HepG2 (cell line): ENCODE data around the gene AQP7. TPM values are rescaled to one million over a fixed set of nuclear protein-coding genes. Genes with fewer than 3 reads are reported as not detected.

Source experiments
- ATRX ChIP-seq: sonication (generic); formaldehyde crosslinking; IDR thresholded peaks from 2 replicates; pipeline ENCODE4 v1.4.0; 2020; ENCODE audit warnings: missing genetic modification reagents, borderline replicate concordance
- GATAD1 ChIP-seq: IDR thresholded peaks from 2 replicates; pipeline ENCODE4 v1.6.1; 2016; ENCODE audit warnings: missing genetic modification reagents, missing compliant biosample characterization
- MEIS2 ChIP-seq: sonication (generic); formaldehyde crosslinking; IDR thresholded peaks from 2 replicates; pipeline ENCODE4 v1.9.0; 2021; ENCODE audit warnings: mild to moderate bottlenecking, missing genetic modification reagents
- NFATC3 ChIP-seq: sonication (generic); formaldehyde crosslinking; IDR thresholded peaks from 2 replicates; pipeline ENCODE4 v1.5.1; 2020; ENCODE audit warnings: mild to moderate bottlenecking, missing genetic modification reagents
- ZFP41 ChIP-seq: sonication (generic); formaldehyde crosslinking; IDR thresholded peaks from 2 replicates; pipeline ENCODE4 v1.4.0; 2020; ENCODE audit warnings: mild to moderate bottlenecking, missing genetic modification reagents, borderline replicate concordance
- ZNF274 ChIP-seq: sonication (generic); formaldehyde crosslinking; IDR thresholded peaks from 2 replicates; pipeline ENCODE4 v1.5.1; 2020; ENCODE audit warnings: mild to moderate bottlenecking, missing genetic modification reagents
- ZNF329 ChIP-seq: sonication (generic); formaldehyde crosslinking; IDR thresholded peaks from 2 replicates; pipeline ENCODE4 v1.9.0; 2021; ENCODE audit warnings: low read depth, mild to moderate bottlenecking, missing genetic modification reagents
- ZNF343 ChIP-seq: sonication (generic); formaldehyde crosslinking; IDR thresholded peaks from 2 replicates; pipeline ENCODE4 v1.4.0; 2020; ENCODE audit warnings: mild to moderate bottlenecking, missing genetic modification reagents
- ZNF468 ChIP-seq: sonication (generic); formaldehyde crosslinking; IDR thresholded peaks from 2 replicates; pipeline ENCODE4 v1.8.0; 2022; ENCODE audit warnings: mild to moderate bottlenecking, moderate library complexity, missing genetic modification reagents
- polyA plus RNA-seq, 8 experiments: library from polyadenylated mRNA; depleted of rRNA in 3 of 8; stranded (reverse) in 7 of 8; unstranded in 1 of 8; fragments of >200 nt; fragmentation: Illumina TruSeq in 4 of 8; extraction: Trizol in 4 of 8; gene quantifications; 2 replicates each; pipeline versions ENCODE4 v1.2.1 to v1.2.3, GENCODE V29; 2011 to 2016; ENCODE audit warnings: low read depth in 4 of 8, missing spikeins in 1 of 8, mixed read lengths in 1 of 8; ENCODE audit not compliant: insufficient read depth in 1 of 8
- total RNA-seq, 5 experiments: library from RNA; depleted of rRNA; stranded (reverse); fragments of >200 nt; fragmentation: Illumina TruSeq; extraction: Trizol; gene quantifications; 2 replicates each; pipeline ENCODE4 v1.2.3, GENCODE V29; 2016; ENCODE audit warnings: low read depth in 1 of 5
- TF ChIP-seq, protein P1 (sequence below): sonication (generic); formaldehyde crosslinking; IDR thresholded peaks from 2 replicates; pipeline ENCODE4 v1.5.0; 2020; ENCODE audit warnings: mild to moderate bottlenecking, missing genetic modification reagents
- TF ChIP-seq, protein P2 (sequence below): sonication (generic); formaldehyde crosslinking; IDR thresholded peaks from 2 replicates; pipeline ENCODE4 v1.4.0; 2020; ENCODE audit warnings: missing genetic modification reagents
- TF ChIP-seq, protein P3 (sequence below): IDR thresholded peaks from 2 replicates; pipeline ENCODE4 v1.4.0; 2020; ENCODE audit warnings: mild to moderate bottlenecking, missing genetic modification reagents
- TF ChIP-seq, protein P4 (sequence below): sonication (generic); formaldehyde crosslinking; IDR thresholded peaks from 2 replicates; pipeline ENCODE4 v1.5.0; 2020; ENCODE audit warnings: missing genetic modification reagents
- TF ChIP-seq, protein P5 (sequence below): sonication (generic); formaldehyde crosslinking; IDR thresholded peaks from 2 replicates; pipeline ENCODE4 v1.4.0; 2020; ENCODE audit warnings: missing genetic modification reagents

AQP7 gene
- total and polyA plus RNA-seq, 2 of the 13 experiments (the other 11 are each of a cell fraction or from before 2014, with no cell fraction given): 1.9 to 2.1 TPM

DNA sequence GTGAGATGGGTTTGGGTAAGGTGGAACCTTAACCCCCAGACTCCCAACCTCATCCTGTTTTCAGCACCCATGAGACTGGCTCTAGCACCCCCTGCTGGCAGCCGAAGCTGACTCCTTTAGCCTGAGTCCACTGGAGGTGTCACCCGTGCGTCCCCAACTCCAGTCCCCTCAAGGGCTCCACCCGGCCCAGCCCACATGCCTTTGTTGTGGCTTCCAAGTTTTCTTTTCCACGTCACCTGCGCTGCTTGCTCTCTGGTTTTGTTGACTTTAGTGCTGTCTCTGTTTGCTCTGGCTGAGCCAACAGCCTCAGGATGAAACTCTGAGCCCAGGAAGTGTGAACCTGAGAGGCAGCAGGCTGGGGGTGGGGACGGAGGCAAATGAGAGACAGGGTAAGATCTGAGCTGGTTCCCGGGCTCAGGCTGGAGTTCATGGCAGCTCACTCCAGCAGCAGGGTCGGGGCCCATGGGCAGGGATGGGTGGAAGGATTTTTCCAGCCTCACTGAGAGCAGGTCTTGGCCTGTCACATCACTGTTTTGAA is 13.2 kb upstream of the AQP7 start (continued):
- TF ChIP-seq, protein P1, sequence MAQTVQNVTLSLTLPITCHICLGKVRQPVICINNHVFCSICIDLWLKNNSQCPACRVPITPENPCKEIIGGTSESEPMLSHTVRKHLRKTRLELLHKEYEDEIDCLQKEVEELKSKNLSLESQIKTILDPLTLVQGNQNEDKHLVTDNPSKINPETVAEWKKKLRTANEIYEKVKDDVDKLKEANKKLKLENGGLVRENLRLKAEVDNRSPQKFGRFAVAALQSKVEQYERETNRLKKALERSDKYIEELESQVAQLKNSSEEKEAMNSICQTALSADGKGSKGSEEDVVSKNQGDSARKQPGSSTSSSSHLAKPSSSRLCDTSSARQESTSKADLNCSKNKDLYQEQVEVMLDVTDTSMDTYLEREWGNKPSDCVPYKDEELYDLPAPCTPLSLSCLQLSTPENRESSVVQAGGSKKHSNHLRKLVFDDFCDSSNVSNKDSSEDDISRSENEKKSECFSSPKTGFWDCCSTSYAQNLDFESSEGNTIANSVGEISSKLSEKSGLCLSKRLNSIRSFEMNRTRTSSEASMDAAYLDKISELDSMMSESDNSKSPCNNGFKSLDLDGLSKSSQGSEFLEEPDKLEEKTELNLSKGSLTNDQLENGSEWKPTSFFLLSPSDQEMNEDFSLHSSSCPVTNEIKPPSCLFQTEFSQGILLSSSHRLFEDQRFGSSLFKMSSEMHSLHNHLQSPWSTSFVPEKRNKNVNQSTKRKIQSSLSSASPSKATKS: 0 out of 2 replicates have a peak, but pooled peaks have one; percentile 88
- TF ChIP-seq GATAD1 (CRISPR knock-in tag) (peak; percentile 84), ZNF343 (CRISPR knock-in tag) (peak; percentile 57; the same call in 1 of the 2 replicates), NFATC3 (CRISPR knock-in tag) (peak; percentile 52; the same call in 1 of the 2 replicates), ZFP41 (CRISPR knock-in tag) (peak; percentile 84; the same call in 1 of the 2 replicates), ZNF468 (0 out of 2 replicates have a peak, but pooled peaks have one; percentile 49), ATRX (CRISPR knock-in tag) (no peak), ZNF329 (CRISPR knock-in tag) (peak; percentile 91), ZNF274 (CRISPR knock-in tag) (peak; percentile 89), MEIS2 (peak; percentile 93; the same call in 1 of the 2 replicates)
- TF ChIP-seq, protein P2, sequence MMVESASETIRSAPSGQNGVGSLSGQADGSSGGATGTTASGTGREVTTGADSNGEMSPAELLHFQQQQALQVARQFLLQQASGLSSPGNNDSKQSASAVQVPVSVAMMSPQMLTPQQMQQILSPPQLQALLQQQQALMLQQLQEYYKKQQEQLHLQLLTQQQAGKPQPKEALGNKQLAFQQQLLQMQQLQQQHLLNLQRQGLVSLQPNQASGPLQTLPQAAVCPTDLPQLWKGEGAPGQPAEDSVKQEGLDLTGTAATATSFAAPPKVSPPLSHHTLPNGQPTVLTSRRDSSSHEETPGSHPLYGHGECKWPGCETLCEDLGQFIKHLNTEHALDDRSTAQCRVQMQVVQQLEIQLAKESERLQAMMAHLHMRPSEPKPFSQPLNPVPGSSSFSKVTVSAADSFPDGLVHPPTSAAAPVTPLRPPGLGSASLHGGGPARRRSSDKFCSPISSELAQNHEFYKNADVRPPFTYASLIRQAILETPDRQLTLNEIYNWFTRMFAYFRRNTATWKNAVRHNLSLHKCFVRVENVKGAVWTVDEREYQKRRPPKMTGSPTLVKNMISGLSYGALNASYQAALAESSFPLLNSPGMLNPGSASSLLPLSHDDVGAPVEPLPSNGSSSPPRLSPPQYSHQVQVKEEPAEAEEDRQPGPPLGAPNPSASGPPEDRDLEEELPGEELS: peak; percentile 99
- TF ChIP-seq, protein P3, sequence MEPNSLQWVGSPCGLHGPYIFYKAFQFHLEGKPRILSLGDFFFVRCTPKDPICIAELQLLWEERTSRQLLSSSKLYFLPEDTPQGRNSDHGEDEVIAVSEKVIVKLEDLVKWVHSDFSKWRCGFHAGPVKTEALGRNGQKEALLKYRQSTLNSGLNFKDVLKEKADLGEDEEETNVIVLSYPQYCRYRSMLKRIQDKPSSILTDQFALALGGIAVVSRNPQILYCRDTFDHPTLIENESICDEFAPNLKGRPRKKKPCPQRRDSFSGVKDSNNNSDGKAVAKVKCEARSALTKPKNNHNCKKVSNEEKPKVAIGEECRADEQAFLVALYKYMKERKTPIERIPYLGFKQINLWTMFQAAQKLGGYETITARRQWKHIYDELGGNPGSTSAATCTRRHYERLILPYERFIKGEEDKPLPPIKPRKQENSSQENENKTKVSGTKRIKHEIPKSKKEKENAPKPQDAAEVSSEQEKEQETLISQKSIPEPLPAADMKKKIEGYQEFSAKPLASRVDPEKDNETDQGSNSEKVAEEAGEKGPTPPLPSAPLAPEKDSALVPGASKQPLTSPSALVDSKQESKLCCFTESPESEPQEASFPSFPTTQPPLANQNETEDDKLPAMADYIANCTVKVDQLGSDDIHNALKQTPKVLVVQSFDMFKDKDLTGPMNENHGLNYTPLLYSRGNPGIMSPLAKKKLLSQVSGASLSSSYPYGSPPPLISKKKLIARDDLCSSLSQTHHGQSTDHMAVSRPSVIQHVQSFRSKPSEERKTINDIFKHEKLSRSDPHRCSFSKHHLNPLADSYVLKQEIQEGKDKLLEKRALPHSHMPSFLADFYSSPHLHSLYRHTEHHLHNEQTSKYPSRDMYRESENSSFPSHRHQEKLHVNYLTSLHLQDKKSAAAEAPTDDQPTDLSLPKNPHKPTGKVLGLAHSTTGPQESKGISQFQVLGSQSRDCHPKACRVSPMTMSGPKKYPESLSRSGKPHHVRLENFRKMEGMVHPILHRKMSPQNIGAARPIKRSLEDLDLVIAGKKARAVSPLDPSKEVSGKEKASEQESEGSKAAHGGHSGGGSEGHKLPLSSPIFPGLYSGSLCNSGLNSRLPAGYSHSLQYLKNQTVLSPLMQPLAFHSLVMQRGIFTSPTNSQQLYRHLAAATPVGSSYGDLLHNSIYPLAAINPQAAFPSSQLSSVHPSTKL (CRISPR knock-in tag): peak; percentile 99
- TF ChIP-seq, protein P4, sequence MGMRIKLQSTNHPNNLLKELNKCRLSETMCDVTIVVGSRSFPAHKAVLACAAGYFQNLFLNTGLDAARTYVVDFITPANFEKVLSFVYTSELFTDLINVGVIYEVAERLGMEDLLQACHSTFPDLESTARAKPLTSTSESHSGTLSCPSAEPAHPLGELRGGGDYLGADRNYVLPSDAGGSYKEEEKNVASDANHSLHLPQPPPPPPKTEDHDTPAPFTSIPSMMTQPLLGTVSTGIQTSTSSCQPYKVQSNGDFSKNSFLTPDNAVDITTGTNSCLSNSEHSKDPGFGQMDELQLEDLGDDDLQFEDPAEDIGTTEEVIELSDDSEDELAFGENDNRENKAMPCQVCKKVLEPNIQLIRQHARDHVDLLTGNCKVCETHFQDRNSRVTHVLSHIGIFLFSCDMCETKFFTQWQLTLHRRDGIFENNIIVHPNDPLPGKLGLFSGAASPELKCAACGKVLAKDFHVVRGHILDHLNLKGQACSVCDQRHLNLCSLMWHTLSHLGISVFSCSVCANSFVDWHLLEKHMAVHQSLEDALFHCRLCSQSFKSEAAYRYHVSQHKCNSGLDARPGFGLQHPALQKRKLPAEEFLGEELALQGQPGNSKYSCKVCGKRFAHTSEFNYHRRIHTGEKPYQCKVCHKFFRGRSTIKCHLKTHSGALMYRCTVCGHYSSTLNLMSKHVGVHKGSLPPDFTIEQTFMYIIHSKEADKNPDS: 0 out of 2 replicates have a peak, but pooled peaks have one; percentile 78
- TF ChIP-seq, protein P5, sequence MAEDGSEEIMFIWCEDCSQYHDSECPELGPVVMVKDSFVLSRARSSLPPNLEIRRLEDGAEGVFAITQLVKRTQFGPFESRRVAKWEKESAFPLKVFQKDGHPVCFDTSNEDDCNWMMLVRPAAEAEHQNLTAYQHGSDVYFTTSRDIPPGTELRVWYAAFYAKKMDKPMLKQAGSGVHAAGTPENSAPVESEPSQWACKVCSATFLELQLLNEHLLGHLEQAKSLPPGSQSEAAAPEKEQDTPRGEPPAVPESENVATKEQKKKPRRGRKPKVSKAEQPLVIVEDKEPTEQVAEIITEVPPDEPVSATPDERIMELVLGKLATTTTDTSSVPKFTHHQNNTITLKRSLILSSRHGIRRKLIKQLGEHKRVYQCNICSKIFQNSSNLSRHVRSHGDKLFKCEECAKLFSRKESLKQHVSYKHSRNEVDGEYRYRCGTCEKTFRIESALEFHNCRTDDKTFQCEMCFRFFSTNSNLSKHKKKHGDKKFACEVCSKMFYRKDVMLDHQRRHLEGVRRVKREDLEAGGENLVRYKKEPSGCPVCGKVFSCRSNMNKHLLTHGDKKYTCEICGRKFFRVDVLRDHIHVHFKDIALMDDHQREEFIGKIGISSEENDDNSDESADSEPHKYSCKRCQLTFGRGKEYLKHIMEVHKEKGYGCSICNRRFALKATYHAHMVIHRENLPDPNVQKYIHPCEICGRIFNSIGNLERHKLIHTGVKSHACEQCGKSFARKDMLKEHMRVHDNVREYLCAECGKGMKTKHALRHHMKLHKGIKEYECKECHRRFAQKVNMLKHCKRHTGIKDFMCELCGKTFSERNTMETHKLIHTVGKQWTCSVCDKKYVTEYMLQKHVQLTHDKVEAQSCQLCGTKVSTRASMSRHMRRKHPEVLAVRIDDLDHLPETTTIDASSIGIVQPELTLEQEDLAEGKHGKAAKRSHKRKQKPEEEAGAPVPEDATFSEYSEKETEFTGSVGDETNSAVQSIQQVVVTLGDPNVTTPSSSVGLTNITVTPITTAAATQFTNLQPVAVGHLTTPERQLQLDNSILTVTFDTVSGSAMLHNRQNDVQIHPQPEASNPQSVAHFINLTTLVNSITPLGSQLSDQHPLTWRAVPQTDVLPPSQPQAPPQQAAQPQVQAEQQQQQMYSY (CRISPR knock-in tag): peak; percentile 75
